Natural killer cell (primary cell): ENCODE measurements around the gene CD200. TPM values are rescaled to one million over a fixed set of nuclear protein-coding genes. Genes with fewer than 3 reads are reported as not detected.

Experiments used
- ATAC-seq, 3 donors: fragments of 150-1000 bp in 2 of 3; fragments of 200-7000 bp in 1 of 3; cut with Tn5 transposase; 1 replicate in 1 of 3; 2 replicates in 2 of 3; pipeline ENCODE4 v1.10.0; 2021; ENCODE audit warnings: mild to moderate bottlenecking in 2 of 3, moderate library complexity in 2 of 3
- DNase-seq, 2 donors: peaks; one replicate each; pipeline versions ENCODE4 v3.0.0 to v3.0.0-alpha.2; 2013 to 2021; ENCODE audit warnings: mixed read lengths in 1 of 2
- H3K27ac ChIP-seq: one replicate; pipeline ENCODE4 v1.5.1; 2013; ENCODE audit warnings: mild to moderate bottlenecking, low read length
- H3K27me3 ChIP-seq: one replicate; pipeline ENCODE4 v1.6.1; 2013; ENCODE audit warnings: low read length; ENCODE audit not compliant: control insufficient read depth, insufficient read depth
- H3K36me3 ChIP-seq: one replicate; pipeline ENCODE4 v1.6.1; 2013; ENCODE audit warnings: low read length; ENCODE audit not compliant: control insufficient read depth, insufficient read depth
- H3K4me1 ChIP-seq: one replicate; pipeline ENCODE4 v1.6.1; 2013; ENCODE audit warnings: low read length; ENCODE audit not compliant: control insufficient read depth, insufficient read depth
- H3K4me3 ChIP-seq: one replicate; pipeline ENCODE4 v1.5.1; 2013; ENCODE audit warnings: low read length
- H3K9me3 ChIP-seq: one replicate; pipeline ENCODE4 v1.6.1; 2013; ENCODE audit warnings: low read length; ENCODE audit not compliant: control insufficient read depth, insufficient read depth
- H3K27ac Mint-ChIP-seq, 2 donors: one replicate each; pipeline ENCODE4 v1.8.0; 2022; ENCODE audit warnings: mild to moderate bottlenecking in 2 of 2, mixed read lengths in 2 of 2, moderate library complexity in 1 of 2
- H3K27me3 Mint-ChIP-seq, 2 donors: one replicate each; pipeline ENCODE4 v1.8.0; 2022; ENCODE audit warnings: low read depth in 2 of 2, mixed read lengths in 2 of 2
- H3K36me3 Mint-ChIP-seq: one replicate; pipeline ENCODE4 v1.8.0; 2022; ENCODE audit warnings: mixed read lengths
- H3K4me1 Mint-ChIP-seq, 2 donors: one replicate each; pipeline ENCODE4 v1.8.0; 2022; ENCODE audit warnings: mixed read lengths in 2 of 2
- H3K4me3 Mint-ChIP-seq: one replicate; pipeline ENCODE4 v1.8.0; 2022; ENCODE audit warnings: mild to moderate bottlenecking, moderate library complexity, mixed read lengths
- H3K9me3 Mint-ChIP-seq, 2 donors: one replicate each; pipeline ENCODE4 v1.8.0; 2022; ENCODE audit warnings: mixed read lengths in 2 of 2
- CTCF ChIP-seq: fragments of 200-600 bp; IDR thresholded peaks from one replicate; pipeline ENCODE4 v1.8.0; 2022; ENCODE audit warnings: antibody characterized with exemption
- WGBS: methylation state at CpG from one replicate; pipeline ENCODE4 v1.1.7; 2013; ENCODE audit warnings: missing lambda C conversion rate; ENCODE audit not compliant: insufficient coverage; 5-methylcytosine and 5-hydroxymethylcytosine counted together
- intact Hi-C: fragments of 100-400 bp; cut with micrococcal nuclease; formaldehyde crosslinking; loops from one replicate; pipeline ENCODE4 v1.14.2; 2022
- total RNA-seq, 4 donors: library from RNA; stranded (reverse); fragments of 120-200 nt in 1 of 4; gene quantifications; one replicate each; pipeline versions ENCODE4 v1.2.3 to v1.2.4, GENCODE V29; 2013 to 2022

CD200 gene
- total RNA-seq, 3 donors from 2014 or later (not counting 1 experiment from before 2014, with no cell fraction given), result 0.35 TPM; not detected in 2

GRCh38 chr3:112371569-112371968 lies 38.6 kb downstream of the CD200 start:
- Mint-ChIP-seq H3K27me3 (peaks cover 0 to 3% of the 10 kb centered on the region in 2 donors), H3K36me3 (no peaks in the 10 kb centered on the region), H3K4me3 (no peak overlapping the region), H3K9me3 (no peaks in the 10 kb centered on the region), H3K27ac (no peak overlapping the region), H3K4me1 (peaks cover 5% of the 10 kb centered on the region in 2 donors)
- DNase-seq, result no peak
- TF ChIP-seq CTCF, result no peak
- 91% methylated on average over 3 of the region's 3 CpGs for WGBS
- no peaks in the 10 kb centered on the region for H3K9me3 ChIP-seq
- intact Hi-C loops, result no loop called here
- no peaks in the 10 kb centered on the region for H3K36me3 ChIP-seq
- H3K4me3 ChIP-seq, result no peak overlapping the region
- no peak for ATAC-seq
- H3K4me1 ChIP-seq, result no peaks in the 10 kb centered on the region
- H3K27ac ChIP-seq, result no peak overlapping the region
- no peaks in the 10 kb centered on the region for H3K27me3 ChIP-seq

GRCh38 chr3:112372396-112372795 lies 39.4 kb downstream of the CD200 start:
- Mint-ChIP-seq H3K27me3 (peaks cover 0 to 3% of the 10 kb centered on the region in 2 donors), H3K36me3 (no peaks in the 10 kb centered on the region), H3K4me3 (no peak overlapping the region), H3K27ac (no peak overlapping the region), H3K4me1 (peaks cover 5% of the 10 kb centered on the region in 2 donors), H3K9me3 (no peaks in the 10 kb centered on the region)
- ATAC-seq, result no peak
- no peak for TF ChIP-seq CTCF
- Histone ChIP-seq H3K36me3 (no peaks in the 10 kb centered on the region), H3K27ac (no peak overlapping the region), H3K27me3 (no peaks in the 10 kb centered on the region), H3K4me3 (no peak overlapping the region), H3K9me3 (no peaks in the 10 kb centered on the region), H3K4me1 (no peaks in the 10 kb centered on the region)
- 100% methylated on average over 1 of the region's 1 CpG for WGBS
- intact Hi-C loops, result no loop called here
- no peak for DNase-seq

- no peaks in the 10 kb centered on the region for H3K27me3 ChIP-seq
- H3K27ac Mint-ChIP-seq, result no peak overlapping the region
- no peak overlapping the region for H3K27ac ChIP-seq
- no peaks in the 10 kb centered on the region for H3K4me1 ChIP-seq
- TF ChIP-seq CTCF, result no peak
- H3K4me1 Mint-ChIP-seq, result peaks cover 5% of the 10 kb centered on the region in 2 donors
- H3K9me3 Mint-ChIP-seq, result no peaks in the 10 kb centered on the region
- H3K9me3 ChIP-seq, result no peaks in the 10 kb centered on the region
- H3K36me3 Mint-ChIP-seq, result no peaks in the 10 kb centered on the region
- peaks cover 0 to 3% of the 10 kb centered on the region in 2 donors for H3K27me3 Mint-ChIP-seq
- intact Hi-C loops, result no loop called here
- ATAC-seq, result no peak
- H3K4me3 ChIP-seq, result no peak overlapping the region
- H3K36me3 ChIP-seq, result no peaks in the 10 kb centered on the region
- no peak for DNase-seq
- H3K4me3 Mint-ChIP-seq, result no peak overlapping the region
- no CpG with 5 or more reads among the region's 4 CpGs for WGBS
Measured at GRCh38 chr3:112373476-112373875, 40.5 kb downstream of the CD200 start.

- H3K36me3 Mint-ChIP-seq, result no peaks in the 10 kb centered on the region
- 85% methylated on average over 2 of the region's 2 CpGs for WGBS
- H3K27me3 ChIP-seq, result no peaks in the 10 kb centered on the region
- no peak for TF ChIP-seq CTCF
- peaks cover 5% of the 10 kb centered on the region in 2 donors for H3K4me1 Mint-ChIP-seq
- no peak overlapping the region for H3K27ac ChIP-seq
- no peaks in the 10 kb centered on the region for H3K9me3 ChIP-seq
- intact Hi-C loops, result no loop called here
- ATAC-seq (no peak), DNase-seq (no peak)
- H3K27ac Mint-ChIP-seq, result no peak overlapping the region
- no peak overlapping the region for H3K4me3 ChIP-seq
- H3K36me3 ChIP-seq, result no peaks in the 10 kb centered on the region
- H3K9me3 Mint-ChIP-seq, result no peaks in the 10 kb centered on the region
- peaks cover 0 to 3% of the 10 kb centered on the region in 2 donors for H3K27me3 Mint-ChIP-seq
- H3K4me1 ChIP-seq, result no peaks in the 10 kb centered on the region
- no peak overlapping the region for H3K4me3 Mint-ChIP-seq
Measured at GRCh38 chr3:112373924-112374323, 41.0 kb downstream of the CD200 start.
